HG03045 (cell line): Measurements from ENCODE around the gene RCN1.
"Not testable (repeated sequence)": the region's sequence is repeated elsewhere in the genome, so short reads cannot be mapped to it uniquely, and the experiment has no call there.

Source experiments
- ATAC-seq: cut with Tn5 transposase; IDR thresholded peaks from one replicate; pipeline ENCODE4 v1.9.1; 2021; ENCODE audit warnings: mild to moderate bottlenecking, moderate library complexity; ENCODE audit not compliant: unreplicated experiment

The RCN1 gene

DNA sequence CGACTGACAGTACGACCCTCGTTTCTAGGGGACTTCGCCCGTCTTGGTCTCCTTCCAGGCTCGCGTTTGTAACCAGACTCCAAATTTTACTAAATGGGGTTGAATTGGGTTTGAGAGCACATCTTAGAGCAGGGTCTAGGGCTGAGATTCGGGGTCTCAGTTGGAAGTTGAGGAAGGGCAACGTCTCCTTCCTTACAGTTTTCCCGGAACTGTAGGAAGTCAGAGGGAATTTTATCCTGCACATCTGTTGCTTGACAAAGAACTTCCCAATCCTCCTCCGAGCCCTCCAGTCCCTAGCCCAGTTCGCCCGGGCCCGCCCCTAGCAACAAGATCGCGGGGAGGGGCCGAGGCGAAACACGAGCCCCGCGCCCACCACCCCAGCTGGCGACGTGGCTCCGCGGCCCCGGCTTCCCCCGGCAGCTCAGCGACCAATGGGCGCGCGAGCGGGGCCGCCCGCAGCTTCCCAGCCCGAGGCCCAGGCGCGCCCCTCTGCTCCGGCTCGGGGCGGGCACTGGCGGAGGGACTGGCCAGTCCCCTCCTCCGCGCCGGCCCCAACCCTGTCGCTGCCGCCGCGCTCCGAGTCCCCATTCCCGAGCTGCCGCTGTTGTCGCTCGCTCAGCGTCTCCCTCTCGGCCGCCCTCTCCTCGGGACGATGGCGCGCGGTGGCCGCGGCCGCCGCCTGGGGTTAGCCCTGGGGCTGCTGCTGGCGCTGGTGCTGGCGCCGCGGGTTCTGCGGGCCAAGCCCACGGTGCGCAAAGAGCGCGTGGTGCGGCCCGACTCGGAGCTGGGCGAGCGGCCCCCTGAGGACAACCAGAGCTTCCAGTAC is at the start of gene RCN1:
TSS of gene RCN1 (plus strand) at position 530 of the 826 bp plus-strand sequence. CDS start at position 653, 123 bp downstream.
- peak; percentile 47 for ATAC-seq

DNA sequence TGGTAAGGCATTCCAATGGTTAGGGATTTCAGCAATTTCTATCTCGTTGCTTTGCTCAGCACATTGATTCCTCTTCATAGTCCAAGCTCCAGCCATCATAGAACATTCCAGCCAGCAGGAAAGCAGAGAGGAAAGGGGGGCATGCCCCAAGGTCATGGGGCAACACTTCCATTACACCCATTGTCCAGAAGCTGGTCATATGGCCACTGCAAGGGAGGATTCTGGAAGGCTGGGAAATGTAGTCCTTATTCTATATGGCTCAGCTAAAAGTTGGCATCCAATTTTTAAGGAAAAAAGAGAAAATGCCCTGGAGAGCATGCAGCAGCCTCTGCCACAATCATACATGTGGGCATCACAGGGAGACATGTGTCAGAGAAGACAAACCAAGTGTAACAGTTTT is 47.1 kb upstream of the RCN1 start:
- no peak for ATAC-seq

DNA sequence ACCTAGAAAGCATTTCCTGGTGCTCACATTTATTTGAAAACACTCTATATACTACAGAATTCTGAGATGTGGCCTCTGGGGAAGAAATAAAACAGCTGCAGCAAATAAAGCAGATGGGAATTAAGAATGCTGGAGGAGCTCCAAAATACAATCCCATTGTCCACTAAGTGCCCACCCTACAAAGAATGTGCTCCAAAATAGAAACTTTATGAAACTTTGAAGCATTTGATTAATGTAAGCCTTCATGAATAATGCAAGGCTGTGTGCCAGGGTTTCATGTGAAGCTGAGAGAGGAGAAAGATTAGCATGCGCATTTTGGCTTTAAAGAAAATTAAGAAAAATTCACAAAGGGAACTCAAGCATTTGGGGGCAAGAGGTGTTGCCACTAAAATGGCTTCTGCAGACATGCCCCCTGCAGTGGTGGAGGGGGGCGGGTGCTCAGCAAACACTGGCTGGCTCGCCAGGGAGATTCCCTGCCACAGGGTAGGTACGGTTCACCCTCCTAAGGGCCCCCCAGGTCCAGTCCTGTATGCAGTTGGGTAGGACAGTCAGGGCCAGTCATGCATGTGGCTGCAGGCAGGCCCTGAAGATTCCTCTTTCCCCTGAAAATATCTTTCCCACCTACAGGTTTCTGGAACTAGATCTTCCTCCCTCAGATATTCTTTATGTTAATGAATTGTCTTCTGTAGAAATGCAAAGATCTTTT is 46.6 kb upstream of the RCN1 start:
- ATAC-seq: no peak

DNA sequence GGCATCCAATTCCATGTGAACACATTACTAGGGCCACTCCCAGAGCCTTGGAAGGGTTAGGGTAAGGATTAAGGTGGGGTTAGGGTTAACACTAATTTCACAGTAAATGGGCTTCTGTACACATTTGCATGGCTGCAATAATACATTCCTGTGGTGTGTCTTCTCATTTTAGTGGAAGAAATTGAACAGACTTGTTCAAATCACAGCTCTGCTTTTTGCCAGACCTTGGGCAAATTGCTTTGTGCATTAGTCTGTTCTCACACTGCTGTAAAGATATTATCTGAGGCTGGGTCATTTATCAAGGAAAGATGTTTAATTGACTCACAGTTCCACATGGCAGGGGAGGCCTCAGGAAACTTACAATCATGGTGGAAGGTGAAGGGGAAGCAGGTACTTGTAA is 45.4 kb upstream of the RCN1 start:
- no peak for ATAC-seq

GRCh38 chr11:32050264-32050663 is 40.6 kb upstream of the RCN1 start:
- ATAC-seq: no peak

DNA sequence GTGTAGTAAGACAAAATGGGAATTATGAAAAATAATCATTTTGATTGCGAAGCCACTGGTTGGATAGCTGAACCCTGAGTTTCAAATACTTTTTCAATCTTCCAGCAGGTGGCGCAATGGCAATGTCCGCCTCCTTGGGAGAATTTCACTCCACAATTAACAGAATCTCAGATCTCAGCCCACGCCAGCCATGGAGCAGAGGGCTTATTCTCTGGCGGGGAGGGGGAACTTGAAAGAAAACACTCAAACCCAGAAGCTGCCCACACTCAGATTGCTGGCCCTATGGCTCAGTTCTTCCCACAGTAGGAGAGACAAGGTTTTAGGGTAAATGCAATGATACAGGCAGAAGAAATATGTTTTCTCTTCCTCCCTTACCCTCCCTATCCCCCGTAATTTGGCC is 38.7 kb upstream of the RCN1 start:
- no peak for ATAC-seq

- ATAC-seq: no peak
Measured at GRCh38 chr11:32053151-32053888, 37.6 kb upstream of the RCN1 start.

GRCh38 chr11:32055861-32056260 is 35.0 kb upstream of the RCN1 start:
- ATAC-seq: no peak

DNA sequence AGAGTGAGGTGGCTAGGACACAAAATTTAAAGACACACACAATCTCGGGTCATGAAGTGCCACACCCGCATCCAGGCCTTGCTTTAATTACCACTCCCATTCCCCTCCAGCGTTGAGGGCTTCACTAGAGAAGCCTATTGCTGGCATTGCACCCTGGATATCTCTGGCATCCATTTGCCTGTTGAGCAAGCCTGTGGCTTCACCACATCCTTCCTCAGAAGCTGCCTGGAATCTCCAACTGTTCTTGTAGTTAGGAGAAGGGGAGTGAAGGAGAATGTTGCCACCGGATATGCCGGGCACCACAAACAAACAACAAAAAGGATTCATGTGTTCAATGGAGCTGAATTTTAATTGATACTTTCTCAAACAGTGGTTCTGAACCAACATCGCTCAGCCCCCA is 34.4 kb upstream of the RCN1 start:
- no peak for ATAC-seq

- no peak for ATAC-seq
Measured at GRCh38 chr11:32059686-32060462, 31.0 kb upstream of the RCN1 start.

GRCh38 chr11:32062540-32062939 is 28.3 kb upstream of the RCN1 start:
- no peak for ATAC-seq

DNA sequence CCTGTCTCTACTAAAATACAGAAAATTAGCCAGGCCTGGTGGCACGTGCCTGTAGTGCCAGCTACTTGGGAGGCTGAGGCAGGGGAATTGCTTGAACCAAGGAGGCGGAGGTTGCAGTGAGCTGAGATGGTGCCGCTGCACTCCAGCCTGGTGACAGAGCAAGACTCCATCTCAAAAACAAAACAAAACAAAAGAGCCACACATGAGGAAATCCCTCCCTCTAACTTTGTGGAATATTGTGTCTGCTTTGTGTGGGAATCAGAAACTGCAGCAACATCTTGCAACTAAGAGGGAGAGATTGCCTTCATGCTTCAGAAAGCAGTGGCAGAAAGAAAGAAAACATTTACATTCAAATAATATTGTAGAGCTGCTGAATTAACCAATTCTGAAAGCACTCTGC is 27.8 kb upstream of the RCN1 start:
- ATAC-seq: not testable (repeated sequence)

DNA sequence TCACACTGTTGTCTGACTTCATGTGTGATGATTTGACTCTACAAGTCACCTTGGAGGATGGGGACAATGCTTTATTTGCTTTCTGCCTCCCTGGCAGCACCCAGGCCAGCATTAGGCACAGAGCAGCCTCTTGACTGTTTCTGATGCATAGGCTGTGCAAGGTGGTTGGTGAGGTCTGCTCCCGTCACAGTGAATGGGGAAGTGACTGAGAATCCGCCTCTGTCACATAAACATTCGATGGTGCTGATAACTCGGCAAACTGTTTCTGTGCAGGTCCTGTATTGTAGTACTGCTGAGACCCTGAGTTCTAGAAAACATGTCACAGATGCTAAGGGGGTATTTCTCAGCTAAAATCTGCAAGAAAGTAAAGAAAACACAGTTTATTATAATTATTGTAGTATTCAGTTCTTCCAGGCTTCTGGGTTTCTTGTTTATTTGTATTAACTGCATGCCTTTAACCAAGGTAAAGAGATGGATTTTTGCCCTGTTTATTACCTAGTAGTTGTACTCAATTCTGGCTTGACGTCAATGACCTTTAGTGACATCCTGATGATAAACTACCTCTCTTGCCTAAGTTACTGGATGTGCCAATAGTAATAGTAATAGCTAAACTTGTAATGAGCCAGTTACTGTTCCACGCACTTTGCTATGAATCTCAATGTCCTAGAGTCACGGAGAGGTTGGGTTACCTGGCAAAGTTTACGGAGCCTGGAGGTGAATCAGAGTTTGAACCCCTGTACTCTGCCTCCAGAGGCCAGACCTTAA is 24.8 kb upstream of the RCN1 start:
- ATAC-seq: no peak

DNA sequence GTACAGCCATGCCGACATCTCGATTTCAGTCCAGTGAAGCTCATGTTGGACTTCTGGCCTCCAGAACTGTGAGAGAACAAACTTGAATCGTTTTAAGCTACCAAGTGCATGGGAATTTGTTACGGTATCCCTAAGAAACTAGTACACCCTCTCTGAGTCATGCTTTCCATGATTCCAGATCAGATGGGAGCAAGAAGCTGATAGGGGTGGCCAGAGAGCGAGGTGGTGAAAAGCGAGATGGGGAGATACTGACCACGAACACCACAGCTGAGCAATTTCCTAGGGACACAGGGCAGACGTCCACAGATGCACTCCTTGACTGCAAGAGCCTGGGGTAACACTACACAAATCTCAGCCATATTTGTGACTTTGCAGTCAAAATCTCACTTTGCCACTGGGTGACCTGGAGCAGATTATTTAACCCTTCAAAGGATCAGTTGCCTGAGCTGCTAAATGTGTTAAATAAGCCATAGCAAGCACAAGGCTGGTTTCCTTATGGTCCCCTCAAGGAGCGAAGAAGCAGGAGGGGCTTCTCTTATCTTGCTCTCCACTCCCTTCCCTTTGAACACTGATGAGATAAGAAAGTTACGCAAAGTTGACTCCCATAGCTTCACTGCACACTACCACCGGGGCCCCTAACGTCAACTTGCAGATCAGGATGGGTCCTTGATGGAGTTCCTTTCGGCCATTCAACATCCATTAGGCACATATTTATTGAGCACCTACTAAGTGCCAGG is 22.6 kb upstream of the RCN1 start:
- ATAC-seq: no peak

DNA sequence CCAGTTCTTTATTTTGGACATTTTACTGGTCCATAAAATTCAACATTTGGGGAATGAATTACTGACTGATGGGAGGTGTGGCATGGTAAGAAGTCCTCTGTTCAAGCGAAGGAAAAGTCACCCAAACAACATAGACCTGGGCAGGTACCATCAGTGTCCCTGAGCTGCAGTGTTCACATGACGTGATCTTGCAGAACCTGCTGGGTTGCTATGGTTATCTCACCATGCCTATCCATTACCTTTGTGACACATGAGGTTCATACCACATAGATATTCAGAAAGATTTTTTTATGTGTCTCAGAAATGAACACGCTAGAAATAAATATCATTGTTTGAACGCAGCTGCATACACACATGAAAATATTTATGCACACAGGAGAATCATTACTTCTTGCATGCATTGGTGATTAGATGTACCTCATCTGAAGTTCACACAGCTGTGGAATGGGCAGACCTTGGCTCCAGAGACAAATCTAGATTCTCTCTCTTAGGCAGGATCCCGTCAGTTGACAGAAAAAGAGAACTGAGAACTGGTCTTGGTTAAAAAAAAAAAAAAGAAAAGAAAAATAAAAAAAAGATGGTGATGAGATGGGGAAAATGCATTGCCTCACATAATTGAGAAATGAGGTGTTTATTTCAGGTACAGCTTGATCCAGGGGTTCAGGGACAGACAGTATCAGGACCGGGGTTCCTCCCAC is 21.4 kb upstream of the RCN1 start:
- peak; percentile 58 for ATAC-seq

- ATAC-seq: no peak
Measured at GRCh38 chr11:32070692-32071091, 20.2 kb upstream of the RCN1 start.

- no peak for ATAC-seq
Measured at GRCh38 chr11:32071811-32072210, 19.1 kb upstream of the RCN1 start.

DNA sequence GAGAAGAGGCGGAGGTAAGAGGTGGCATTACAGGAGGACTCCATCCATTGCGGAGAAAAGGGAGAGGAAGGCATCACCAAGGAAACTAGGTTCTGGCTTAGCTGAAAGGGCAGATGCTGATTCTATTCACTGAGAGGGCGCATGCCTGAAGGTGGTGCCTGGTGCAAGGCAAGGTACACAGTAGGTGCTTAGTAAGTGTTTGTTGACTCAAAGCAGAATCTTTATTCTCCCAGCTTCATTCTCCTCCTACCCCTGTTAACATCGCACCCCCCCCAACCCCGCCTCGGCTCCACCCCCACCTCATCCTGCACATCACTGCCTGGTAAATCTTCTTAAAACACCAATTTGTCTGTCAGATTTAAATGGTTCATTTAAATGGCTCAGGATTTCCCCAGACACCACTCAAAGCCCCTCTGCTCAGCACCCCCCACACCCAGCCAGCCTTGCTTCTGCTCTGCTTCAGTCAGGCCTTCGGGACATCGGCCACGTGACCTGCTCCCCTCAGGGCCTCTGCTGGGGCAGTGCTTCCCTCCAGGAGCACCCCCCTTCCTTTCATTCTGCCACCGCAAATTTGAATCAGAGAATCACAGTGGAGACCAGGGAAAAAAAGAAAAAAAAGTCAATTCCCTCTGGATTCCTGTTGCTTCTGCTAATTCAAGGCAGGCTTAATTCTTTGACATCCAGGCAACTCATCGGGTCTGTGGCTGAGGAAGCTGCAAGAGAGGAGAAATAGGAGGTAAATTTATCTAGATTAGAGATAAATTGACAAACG is 17.8 kb upstream of the RCN1 start:
- no peak for ATAC-seq
